WI38 (cell line): ENCODE measurements around the gene RPL9.
"Not testable (repeated sequence)": the region's sequence is repeated elsewhere in the genome, so short reads cannot be mapped to it uniquely, and the experiment has no call there.

ENCODE experiments used
- H3K4me3 ChIP-seq: 2 replicates; pipeline ENCODE4 v1.5.1; 2011; ENCODE audit warnings: low read depth, mild to moderate bottlenecking, control low read depth, low read length
- CTCF ChIP-seq: IDR thresholded peaks from 2 replicates; pipeline ENCODE4 v1.5.1; 2012; ENCODE audit warnings: low read depth, mild to moderate bottlenecking, control low read depth, low read length

RPL9 gene

DNA sequence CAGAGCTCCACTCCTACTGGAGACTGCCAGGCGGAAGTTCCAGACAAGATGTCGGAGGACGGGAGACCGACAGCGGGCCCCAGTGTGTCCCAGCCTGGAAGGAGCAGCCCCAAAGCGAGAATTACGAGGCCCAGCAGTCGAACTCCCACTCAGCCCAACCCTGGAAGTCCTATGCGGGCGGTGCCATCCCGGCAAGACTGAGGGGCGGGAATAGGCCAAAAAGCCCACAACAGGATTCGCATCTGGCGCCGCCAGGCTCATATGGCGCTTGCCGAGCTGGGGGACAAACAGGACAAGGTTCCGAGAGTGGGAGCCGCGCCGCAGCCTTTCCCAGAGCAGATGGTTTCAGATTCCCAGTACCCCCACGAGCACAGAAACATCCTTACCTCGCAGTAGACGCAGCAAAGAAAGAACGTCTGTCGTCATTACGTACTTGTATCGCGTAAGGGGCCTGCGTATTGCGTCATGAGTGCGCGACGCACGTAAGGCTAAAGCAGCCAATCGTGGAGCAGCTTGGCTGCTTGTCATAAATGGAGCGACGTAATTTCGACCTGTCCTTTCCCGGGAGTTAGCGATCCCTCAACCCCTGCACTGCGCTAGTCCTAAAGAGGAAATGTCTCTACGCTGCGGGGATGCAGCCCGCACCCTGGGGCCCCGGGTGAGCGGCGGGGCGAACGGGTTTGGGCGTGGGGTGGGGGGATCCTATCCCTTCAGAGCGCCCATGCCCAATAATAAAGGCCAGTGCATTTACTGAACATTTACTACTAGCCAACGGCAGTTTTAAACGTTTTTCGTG lies at the start of gene RPL9, which contains the start of gene LIAS:
RPL9 (minus strand) TSS at position 418 of the 796 bp plus-strand sequence. CDS start 483 bp downstream, outside the sequence.
LIAS (plus strand) TSS at position 552 of the 796 bp plus-strand sequence; CDS start at position 614, 62 bp downstream.
- no peak for TF ChIP-seq CTCF
- peak within 1 kb of the TSS; percentile 82 for H3K4me3 ChIP-seq

- no peak overlapping the region for H3K4me3 ChIP-seq
- no peak for TF ChIP-seq CTCF
These were observed 46.9 kb upstream of the RPL9 start for GRCh38 chr4:39505581-39505980.

DNA sequence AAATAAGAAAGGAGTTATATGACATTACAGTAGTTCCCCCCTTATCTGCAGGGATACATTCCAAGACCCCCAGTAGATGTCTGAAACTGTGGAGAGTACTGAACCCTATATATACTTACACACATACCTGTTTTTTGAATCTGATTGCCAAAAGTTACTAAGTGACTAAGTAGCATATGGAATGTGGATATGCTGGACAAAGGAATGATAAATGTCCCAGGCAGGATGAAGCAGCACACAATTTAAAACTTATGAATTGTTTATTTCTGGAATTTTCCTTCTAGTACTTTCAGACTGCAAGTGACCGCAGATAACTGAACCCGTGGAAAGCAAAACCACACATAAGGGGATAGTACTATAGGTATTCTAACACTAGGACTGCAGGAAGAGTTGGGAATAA lies 45.8 kb upstream of the RPL9 start:
- no peak for TF ChIP-seq CTCF

GRCh38 chr4:39502664-39503035 lies 43.9 kb upstream of the RPL9 start:
- H3K4me3 ChIP-seq: not testable (repeated sequence)

More for the DNA sequence above, 45.8 kb upstream of the RPL9 start:
- no peak overlapping the region for H3K4me3 ChIP-seq

- TF ChIP-seq CTCF: no peak
- H3K4me3 ChIP-seq: no peak overlapping the region
These were observed 43.4 kb upstream of the RPL9 start for GRCh38 chr4:39502019-39502663.

DNA sequence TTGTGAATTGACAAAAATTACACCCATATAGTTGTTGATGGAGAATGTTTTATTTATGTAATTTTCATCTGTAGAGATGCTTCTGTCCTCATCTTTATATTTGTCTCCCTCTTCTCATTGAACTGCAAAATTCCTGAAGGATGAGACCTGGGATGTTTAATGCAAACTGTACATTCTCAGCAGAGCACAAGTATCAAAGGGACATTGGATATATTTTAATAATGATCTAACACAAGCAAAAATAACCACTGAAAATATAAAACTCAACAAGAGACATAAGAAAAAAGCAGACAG lies 40.0 kb upstream of the RPL9 start:
- no peak overlapping the region for H3K4me3 ChIP-seq
- no peak for TF ChIP-seq CTCF

- no peak for TF ChIP-seq CTCF
- H3K4me3 ChIP-seq: no peak overlapping the region
These were observed 39.4 kb upstream of the RPL9 start for GRCh38 chr4:39497909-39498726.
